NCI-H1436 (cell line): ENCODE measurements around the gene SAP30.

Experiments
- DNase-seq: peaks from one replicate; lab custom pipeline; 2025; lab: John Stamatoyannopoulos, UW

Gene SAP30

DNA sequence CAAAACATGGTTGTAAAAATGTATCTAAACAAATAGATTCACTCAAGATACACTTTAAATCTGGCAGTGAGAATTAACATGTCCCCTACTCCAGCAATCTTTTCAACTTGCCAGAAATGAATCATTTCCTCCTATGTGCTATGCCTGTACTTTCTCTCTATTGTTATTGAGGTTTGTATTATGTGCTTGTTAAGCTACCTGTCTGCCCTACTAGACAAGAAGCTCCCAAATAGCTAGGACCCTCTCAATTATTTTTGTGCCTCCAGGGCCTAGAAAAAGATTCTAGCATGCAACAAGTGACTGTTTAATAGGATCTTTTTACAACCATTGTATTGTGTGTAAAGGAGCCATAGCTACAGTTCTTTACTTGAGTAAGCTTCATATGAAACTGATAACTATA lies 3.5 kb upstream of the SAP30 start:
- DNase-seq = no peak

DNA sequence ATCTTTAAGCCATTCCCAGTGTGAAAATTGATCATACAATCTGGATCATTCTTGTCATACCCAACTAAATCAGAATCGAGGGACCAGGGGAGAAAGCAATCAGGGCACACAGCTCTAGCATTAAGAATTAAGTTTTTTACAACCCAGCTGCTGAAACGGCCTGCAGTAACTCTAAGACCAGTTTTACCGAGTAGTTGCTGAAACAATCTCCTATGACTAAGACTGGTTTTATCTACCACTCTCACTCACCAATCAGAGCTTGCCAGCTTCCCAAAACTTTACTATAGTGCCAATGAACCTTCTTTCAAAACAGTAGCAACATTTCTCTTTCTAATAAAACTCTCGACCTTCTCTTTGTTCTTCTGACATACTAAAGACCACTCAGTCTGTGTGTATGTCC lies 2.8 kb upstream of the SAP30 start:
- no peak for DNase-seq

DNA sequence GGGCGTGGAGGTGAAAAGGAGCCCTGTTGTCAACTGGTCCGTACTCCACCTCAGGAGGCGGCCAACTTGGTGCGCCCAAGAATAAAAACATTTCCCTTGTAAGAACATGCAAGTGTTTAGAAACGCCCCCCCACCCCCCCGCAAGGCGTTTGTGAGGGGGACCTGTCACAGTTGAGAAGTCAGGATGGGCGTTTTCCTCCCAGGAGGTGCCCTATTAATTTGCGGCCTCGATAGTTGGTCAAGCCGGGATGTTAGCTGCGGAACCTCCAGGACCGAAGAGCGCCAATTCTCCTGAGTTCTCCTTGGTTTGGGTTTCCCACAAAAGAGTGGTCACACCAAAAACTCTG lies 651 bp upstream of the SAP30 start:
- DNase-seq = no peak

DNA sequence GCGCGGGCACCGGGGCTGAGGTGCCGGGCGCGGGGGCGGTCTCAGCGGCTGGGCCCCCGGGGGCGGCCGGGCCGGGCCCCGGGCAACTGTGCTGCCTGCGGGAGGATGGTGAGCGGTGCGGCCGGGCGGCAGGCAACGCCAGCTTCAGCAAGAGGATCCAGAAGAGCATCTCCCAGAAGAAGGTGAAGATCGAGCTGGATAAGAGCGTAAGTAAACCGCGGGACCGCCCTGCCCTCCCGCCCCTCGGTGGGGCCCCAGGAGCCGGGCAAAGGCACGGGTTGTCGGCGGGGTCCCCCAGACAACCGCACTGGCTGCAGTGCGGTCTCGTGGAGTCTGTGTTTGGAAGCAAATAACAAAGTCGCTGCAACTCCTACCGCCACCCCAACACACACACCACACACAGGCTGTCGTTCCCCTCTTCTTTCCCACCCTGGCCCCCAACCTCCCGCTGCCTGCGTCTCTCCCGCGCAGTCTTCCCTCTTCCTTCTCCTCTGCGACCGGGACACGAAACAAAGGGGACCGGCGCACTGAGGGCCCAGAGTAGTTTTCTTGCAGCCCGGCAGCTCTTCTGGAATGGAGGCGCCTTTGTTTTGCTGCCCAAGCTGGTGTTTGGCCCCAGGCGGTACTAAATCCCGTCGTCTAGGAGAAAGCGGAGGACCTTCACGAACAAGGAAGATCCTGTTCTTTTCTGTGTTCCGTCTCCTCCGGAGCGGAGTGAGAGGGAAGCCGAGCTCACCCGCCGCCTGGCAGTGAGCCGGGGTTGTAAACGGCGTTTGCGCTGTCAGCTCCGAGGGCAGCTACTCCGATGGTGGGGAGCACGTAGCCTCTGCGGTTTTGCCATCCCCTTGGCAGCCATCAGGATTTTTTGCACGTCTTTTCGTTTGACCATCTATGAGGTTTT lies 788 bp downstream of the SAP30 start:
- DNase-seq = no peak

DNA sequence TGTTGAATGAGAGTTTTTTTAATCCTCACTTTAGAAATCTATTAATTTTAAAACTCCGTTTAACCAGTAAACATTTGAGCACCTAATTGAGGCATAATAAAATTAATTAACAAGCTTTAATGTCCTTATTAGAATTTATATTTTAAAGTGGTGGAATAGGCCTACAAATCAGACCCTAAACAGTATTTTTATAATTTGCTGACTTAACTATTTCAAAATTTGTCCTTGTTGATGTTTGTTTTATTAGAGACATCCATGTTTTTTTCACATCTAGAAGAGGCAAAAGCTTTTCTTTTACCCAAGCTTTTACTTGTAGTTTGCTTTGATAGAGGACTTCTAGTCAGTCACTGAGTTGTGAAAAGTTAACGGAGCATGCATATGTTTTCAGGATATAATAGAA lies 3.8 kb downstream of the SAP30 start:
- no peak for DNase-seq

DNA sequence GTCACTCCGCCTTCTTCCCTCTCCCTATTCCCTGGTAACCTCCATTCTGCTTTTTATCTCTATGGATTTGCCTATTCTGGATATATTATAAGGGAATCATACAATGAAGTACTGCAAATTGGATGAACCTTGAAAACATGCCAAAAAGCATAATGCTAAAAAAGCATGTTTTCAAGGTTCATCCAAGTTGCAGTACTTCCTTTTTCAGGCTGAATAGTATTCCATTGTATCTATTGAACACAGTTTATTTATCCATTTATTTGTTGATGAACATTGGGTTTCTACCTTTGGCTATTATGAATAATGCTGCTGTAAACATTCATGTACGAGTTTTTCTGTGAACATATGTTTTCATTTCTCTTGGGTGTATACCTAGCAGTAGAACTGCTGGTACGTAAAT lies 9.2 kb downstream of the SAP30 start:
- DNase-seq = no peak

DNA sequence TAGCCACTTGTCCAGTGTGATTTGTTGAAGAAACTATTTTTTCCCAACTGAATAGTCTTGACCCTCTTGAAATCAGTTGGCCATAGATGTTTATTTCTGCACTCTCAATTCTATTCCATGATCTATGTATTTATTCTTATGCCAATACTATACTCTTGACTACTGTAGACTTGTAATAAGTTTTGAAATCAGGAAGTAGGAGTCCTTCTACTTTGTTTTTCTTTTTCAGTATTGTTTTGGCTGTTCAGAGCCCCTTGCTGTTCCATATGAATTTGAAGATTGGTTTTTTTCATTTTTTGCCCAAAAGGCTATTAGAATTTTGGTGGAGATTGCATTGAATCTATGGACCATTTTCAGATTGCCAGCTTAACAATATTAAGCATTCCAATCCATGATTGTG lies 10.2 kb downstream of the SAP30 start:
- DNase-seq = no peak

DNA sequence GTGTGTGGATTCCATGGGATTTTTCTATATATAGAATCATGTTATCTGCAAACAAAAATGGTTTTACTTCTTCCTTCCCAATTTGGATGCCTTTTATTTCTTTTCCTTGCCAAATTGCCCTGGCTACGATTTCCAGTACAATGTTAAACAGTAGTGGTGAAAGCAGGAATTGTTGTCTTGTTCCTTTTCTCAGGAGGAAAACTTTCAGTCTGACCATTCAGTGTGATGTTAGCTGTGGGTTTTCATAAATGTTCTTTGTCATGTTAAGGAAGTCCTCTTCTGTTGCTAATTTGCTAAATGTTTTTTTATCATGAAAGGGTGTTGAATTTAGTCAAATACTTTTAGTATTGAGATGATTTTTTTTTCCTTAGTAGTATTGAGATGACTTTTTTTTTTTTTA lies 10.9 kb downstream of the SAP30 start:
- no peak for DNase-seq

DNA sequence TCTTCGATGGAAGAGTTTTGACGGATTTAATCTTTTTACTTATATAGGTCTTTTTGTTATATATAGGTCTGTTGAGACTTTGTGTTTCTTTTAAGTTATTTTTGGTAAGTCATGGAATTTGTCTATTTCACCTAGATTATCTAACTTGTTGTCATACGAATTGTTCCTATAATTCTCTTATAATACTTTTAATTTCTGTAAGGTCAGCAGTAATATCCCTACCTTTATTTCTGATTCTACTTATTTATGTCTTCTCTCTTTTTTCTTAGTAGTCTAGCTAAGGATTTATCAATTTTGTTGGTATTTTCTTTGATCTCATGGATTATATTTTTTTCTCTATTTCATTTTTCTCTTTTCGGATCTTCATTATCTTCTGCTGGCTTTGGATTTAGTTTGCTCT lies 11.6 kb downstream of the SAP30 start:
- no peak for DNase-seq

DNA sequence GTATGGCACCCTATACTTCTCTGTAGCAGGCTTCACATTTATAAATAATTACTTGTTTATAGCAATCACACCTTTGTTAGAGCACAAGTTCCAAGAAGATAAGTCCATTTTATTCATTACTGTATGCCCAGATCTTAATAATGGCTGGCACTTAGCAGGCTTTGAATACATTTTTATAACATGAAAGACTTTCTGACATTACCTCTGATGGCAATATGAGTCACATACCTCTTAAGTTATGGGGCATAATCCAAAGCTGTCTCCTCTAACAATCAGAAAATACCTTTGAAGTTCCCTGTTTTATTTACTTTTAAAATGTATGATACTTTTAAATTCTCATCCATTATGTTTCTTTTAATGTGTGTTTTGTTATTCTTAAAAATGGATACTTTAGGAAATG lies 16.0 kb downstream of the SAP30 start:
- DNase-seq = no peak

DNA sequence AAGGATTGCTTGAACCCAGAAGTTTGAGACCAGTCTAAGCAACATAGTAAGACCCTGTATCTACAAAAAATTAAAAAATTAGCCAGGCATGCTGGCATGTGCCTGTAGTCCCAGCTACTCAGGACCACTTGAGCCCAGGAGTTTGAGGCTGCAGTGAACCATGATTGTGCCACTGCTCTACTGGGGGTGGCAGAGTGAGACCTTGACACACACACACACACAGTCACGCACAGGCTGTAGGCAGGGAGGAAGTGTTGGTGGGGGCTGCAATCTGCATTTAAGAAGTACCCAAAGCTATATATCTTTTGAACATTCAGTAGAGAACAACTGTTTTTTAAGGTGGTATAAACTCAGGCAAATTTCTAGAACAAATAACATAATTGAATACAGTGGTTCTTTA lies 20.9 kb downstream of the SAP30 start:
- DNase-seq = no peak

DNA sequence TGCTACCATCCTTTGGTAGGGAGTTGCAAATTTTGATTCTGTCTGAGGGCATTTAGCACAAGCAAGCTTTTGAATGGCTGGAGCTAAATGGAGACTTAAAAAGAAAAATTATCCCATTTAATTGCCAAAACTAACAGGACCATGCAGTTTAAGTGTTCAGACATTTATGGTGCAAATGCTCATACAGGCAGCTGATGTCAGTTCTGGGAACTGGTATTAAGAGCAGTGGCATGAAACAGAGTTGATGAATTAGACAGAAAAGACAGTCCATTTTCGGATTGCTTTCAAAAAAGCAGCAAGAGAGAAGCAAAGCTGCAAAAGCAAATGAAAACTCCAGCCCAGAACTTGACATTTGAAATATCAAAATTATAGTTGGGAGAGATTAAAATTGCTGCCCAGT lies 26.9 kb downstream of the SAP30 start:
- DNase-seq = no peak

DNA sequence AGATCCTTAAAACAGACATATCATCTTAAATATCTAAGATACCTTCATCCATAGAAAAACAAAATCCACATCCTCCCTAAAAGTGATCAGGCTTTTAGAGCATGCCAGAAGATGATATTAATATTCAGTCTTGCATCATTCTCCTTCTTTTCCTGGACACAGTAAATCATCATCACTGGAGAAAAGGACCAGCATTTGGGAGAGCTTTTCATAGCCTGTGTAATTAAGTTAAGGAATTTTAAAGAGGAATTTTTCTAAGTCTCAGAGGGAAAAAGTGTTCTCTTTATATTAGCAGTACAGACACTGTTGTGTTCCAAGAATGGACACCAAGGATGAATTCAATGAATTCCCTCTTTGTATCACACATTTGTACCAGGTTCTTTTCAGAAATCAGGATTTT lies 27.5 kb downstream of the SAP30 start:
- DNase-seq = no peak

DNA sequence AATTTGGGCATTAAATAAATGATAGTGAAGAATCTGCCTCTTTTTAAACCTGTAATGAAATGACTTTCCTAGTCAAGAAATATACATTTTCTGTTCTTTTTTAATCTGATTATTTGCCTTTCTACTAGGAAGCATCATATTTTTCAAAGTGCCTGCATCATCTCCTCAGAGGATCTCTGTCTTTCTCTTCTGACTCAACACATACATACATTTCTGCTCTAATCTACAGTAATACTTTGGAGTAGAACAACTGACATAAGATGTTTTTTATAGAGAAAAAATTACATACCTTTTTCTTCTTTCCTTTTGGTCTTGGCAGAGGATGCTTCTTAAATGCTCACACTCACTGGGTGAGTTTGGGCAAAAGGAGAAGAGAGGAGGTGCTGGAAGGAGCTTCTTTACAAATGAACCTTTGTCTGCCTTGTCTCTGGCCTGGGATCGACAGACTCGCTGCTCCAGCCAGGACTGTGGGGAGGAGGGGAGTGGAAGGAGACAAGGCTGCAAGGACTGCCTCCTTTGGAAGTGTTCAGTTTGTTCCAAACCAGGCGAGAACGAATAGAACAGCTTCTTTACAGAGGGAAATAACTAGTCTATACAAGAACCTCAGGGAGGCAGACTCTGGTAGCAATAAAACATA lies 28.1 kb downstream of the SAP30 start, which contains the start of gene SCRG1:
Gene SCRG1 (minus strand): TSS at position 338 of the 637 bp plus-strand sequence. CDS start 7,702 bp downstream, outside the sequence.
- no peak for DNase-seq

DNA sequence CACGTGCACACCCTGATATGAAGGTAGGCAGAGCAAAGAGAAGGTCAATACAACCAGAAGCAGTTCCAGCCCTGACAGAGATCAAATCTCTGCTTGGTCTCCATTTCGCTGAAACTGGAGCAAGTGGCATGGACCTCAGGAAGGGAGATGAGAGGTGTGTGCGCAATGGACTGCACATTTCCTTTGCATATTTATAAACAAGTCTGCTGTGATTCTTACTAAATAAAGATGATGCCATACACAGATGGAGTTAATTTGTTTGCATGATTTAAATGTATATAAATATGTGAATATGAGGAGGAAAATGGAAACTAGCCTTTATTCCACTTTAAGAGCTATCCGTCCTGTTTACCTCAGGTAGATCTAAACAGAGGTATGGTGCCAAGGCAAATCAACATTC lies 30.3 kb downstream of the SAP30 start:
- DNase-seq = no peak

DNA sequence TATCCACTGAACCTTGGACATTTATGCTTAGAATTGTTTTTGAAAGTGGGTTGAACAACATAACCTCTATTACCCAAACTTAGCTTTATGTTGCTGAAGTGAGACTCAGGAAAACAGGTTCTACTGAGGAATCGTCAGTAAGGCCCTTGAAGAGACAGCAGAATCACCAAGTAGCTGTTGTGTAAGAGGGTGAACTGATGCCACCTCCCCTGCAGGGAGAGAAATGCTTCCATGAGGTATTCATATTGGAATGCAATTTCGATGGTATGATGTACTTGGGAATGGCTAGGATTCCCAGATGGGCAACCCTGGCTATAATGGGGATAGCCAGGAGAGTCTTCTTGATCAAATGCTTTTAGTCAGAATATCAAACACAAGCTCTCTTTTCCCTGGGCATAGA lies 32.3 kb downstream of the SAP30 start:
- no peak for DNase-seq

DNA sequence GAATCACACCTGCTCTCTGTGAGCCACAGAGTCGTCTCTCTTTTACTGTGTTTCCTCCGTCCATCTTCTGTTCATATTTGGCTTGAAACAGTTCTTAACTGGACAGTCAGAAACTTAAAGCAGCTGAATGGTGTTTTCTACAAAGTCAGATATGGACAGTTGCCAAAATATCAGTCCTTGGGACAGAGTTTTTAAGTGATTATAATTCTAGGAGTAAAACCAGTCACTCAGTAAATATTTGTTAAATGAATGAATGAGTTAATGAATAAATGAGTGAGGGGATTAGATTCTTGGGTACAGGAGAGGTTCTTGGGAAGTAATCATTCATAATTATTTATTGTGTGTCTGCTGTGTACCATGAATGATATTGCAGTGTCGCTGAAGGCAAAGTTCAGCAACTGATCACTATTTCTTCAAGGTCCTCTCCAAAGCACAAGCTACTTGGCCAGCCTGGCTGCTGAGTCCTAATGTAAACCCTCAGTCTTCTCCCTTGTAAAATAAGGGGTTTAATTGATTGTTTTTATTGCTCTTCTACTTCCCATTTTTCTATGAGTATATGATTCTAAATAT lies 33.6 kb downstream of the SAP30 start:
- DNase-seq = no peak

DNA sequence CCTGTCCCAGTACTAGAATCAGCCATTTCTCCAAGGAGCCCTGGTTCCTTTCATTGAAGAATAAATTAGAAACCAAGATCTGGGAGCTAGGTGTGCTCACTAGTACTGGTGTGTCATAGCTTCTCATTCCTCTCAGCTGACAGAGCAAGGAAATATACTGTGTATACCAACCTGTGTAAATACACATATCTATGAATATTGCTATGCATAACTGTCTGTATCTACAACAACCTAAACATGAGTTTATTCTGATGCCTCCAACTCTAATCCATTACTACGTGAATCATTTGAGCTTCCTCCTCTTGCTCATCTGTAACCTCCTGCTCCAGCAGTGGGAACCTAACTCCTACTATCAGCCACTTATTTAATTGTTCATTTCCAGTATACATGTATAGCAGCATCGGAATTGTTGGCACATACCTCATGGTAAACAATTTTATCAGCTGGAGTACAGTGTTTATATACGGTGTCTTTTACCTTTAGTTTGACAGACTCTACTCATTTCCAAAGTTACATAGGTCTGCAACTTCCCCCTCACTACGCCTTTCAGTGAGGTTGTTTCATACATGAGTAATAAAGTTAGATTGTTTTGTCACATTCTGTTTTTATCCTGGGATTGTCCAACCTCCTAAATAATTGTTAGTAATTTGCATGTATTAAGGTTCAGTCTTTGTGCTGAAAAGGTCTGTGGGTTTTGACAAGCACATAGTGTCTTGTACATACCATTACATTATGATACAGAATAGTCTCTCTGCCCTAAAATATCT lies 35.3 kb downstream of the SAP30 start:
- DNase-seq = no peak

DNA sequence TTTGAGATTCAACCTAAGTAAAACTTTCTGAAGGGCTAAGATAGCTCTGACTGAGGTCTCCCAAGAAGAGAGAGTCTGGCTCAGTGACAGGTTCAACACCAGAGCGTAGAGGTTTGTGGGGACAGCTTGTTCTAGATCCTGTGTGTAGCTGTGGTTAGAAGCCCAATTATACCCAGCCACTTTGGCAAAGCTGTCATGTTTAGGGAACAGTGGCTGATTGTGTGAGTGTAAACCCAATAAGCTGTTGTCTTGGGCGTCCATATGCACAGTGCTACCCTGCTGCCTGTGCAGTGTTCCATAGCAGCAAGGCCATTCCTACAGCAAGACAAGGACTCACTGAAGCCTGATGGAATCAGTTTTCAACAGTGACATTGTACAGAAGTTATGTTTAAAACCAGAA lies 39.3 kb downstream of the SAP30 start:
- DNase-seq = no peak

DNA sequence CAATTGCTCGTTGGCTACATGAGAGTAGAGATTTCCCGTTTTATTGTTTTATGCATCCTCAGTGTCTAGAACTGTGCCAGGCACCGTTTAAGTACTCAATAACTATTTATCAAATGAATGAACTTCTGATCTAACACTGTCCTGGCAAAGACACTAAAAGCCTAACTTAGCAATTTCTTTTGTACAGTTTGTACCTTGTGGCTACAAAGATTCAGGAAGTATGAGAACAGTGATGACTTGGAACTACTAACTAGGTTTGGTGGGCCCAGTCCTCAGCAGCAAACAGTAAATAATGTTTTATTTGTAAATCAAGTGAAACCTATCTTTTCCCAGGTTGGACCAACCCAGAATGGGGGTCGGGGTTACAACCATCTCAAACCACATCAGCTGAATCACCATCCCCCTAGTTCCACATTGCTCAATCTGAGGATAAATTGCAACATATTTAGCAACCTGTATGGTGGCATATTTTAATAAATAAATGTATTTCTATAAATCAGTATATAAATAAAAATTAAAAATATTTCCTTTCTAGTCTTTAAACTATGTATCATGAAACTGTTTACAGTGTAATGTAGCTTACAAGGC lies 40.4 kb downstream of the SAP30 start:
- DNase-seq = no peak

DNA sequence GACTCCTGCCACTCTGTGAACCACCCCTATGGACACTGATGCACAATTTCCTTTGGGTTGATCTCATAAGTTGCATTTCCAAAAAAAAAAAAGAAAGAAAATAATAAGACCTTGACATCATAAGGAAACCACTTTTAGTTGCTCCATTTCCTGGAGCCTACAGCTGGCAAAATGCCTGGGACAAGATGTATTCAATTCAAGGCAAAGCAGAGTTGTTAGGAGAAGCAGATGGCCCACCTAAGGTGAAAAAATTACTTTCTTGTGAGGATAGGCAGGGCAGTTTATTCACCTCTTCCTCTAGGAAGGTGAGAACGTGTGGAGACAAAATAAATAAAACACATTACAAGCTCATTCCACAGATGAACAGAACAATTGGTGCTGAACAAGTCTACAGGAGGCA lies 42.3 kb downstream of the SAP30 start:
- DNase-seq = no peak

DNA sequence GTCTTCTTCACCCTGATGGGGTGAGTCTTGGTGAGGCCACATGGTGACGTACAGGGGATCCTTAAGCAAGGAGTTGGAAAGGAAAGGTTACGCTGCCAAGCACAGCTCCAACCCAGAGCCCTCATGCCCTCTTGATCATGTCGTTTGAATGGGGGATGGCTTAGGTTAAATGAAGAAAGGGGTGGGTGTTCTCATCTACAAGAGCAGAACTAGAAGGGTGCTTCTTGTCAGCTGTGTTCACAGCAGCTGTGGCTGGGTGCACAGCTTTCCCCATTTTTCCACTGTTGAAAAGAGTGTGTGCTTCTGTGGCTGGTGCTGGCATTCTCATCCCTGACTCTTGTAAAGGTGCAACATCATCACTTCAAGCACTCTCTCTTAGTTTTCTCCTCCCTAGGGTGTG lies 43.7 kb downstream of the SAP30 start:
- DNase-seq = no peak
